A673 (cell line): ENCODE measurements around the gene MS4A18.

Experiments used
- EZH2 ChIP-seq: fragments of 200-600 bp; sonication (generic); IDR thresholded peaks from 2 replicates; pipeline ENCODE4 v1.6.1; 2017; ENCODE audit warnings: borderline replicate concordance, low read depth, mild to moderate bottlenecking, mixed read lengths, antibody characterized with exemption, low read length; ENCODE audit not compliant: poor library complexity, severe bottlenecking
- TF ChIP-seq, protein P1 (sequence below): fragments of 300-800, 200-600 bp; sonication (generic); conservative IDR thresholded peaks from 2 replicates; pipeline ENCODE4 v1.5.1; 2017; ENCODE audit warnings: low read depth, mild to moderate bottlenecking, antibody characterized with exemption, low read length, moderate library complexity, mixed read lengths

GRCh38 chr11:60748821-60749220 is 24.3 kb downstream of the MS4A18 start:
- TF ChIP-seq, protein P1, sequence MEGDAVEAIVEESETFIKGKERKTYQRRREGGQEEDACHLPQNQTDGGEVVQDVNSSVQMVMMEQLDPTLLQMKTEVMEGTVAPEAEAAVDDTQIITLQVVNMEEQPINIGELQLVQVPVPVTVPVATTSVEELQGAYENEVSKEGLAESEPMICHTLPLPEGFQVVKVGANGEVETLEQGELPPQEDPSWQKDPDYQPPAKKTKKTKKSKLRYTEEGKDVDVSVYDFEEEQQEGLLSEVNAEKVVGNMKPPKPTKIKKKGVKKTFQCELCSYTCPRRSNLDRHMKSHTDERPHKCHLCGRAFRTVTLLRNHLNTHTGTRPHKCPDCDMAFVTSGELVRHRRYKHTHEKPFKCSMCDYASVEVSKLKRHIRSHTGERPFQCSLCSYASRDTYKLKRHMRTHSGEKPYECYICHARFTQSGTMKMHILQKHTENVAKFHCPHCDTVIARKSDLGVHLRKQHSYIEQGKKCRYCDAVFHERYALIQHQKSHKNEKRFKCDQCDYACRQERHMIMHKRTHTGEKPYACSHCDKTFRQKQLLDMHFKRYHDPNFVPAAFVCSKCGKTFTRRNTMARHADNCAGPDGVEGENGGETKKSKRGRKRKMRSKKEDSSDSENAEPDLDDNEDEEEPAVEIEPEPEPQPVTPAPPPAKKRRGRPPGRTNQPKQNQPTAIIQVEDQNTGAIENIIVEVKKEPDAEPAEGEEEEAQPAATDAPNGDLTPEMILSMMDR: no peak
- no peak for TF ChIP-seq EZH2
